Ectodermal cell (in vitro differentiated cells): Measurements from ENCODE around the gene LRP1B.

Experiments used
- H3K27ac ChIP-seq: 2 replicates; pipeline ENCODE4 v1.7.0; 2013; ENCODE audit warnings: mild to moderate bottlenecking, low read depth, low read length; ENCODE audit not compliant: insufficient read depth, poor library complexity, severe bottlenecking
- H3K27me3 ChIP-seq: 2 replicates; pipeline ENCODE4 v1.7.0; 2013; ENCODE audit warnings: mild to moderate bottlenecking, low read length; ENCODE audit not compliant: insufficient read depth, control insufficient read depth, poor library complexity, severe bottlenecking
- H3K36me3 ChIP-seq: one replicate; pipeline ENCODE4 v1.7.0; 2013; ENCODE audit warnings: low read length; ENCODE audit not compliant: control insufficient read depth, insufficient read depth
- H3K4me1 ChIP-seq: one replicate; pipeline ENCODE4 v1.7.0; 2013; ENCODE audit warnings: low read length; ENCODE audit not compliant: control insufficient read depth, insufficient read depth
- H3K4me3 ChIP-seq: 2 replicates; pipeline ENCODE4 v1.7.0; 2013; ENCODE audit warnings: low read depth, low read length, control low read depth; ENCODE audit not compliant: insufficient read depth
- H3K9me3 ChIP-seq: 2 replicates; pipeline ENCODE4 v1.7.0; 2013; ENCODE audit warnings: mild to moderate bottlenecking, low read length, moderate library complexity; ENCODE audit not compliant: control insufficient read depth
- WGBS, 2 experiments: methylation state at CpG; one replicate each; pipeline ENCODE4 v1.1.7; 2013; ENCODE audit warnings: missing lambda C conversion rate in 2 of 2; 5-methylcytosine and 5-hydroxymethylcytosine counted together

The LRP1B gene

DNA sequence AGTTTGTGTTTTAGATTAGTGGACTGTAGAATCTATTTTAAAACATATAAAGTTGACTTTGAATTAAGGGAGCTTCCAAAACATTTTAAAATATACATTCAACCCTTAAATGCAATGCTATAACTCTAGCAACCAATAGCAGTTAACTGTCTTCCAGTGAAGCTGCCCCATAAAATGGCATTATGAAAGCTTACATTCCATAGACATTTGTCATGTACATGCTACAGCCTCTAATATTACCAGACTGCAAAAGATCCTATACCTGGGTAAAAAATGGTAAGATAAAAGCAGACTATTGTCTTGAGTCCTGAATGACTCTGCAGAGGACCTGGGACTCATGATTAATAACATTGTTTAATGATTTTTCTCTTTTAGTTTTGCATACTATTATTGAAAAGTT, 489.4 kb downstream of the LRP1B start:
- Histone ChIP-seq H3K36me3 (no peaks in the 10 kb centered on the region), H3K27ac (no peak overlapping the region)

DNA sequence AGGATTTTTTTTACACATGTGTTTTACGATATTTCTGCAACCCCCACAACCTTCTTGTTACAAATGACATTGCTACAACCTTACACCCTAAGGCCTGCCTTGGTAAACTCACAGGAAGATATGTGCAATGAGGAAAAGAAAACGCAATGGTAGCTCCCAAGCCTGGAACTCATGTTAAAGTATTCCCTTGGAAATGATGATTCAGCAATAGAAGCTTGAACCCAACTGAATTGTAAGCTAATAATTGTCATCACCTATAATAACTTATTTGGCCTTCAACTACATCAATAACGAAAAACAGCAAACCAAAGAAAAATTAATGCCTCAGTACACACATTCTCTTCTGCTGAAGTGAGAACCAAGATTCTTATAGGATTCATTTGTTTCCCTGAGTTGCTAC, 491.0 kb downstream of the LRP1B start:
- Histone ChIP-seq H3K27me3 (no peaks in the 10 kb centered on the region), H3K4me1 (no peaks in the 10 kb centered on the region), H3K4me3 (no peak overlapping the region), H3K27ac (no peak overlapping the region), H3K9me3 (no peaks in the 10 kb centered on the region), H3K36me3 (no peaks in the 10 kb centered on the region)
- 63% methylated on average over 3 of the region's 3 CpGs for WGBS, 2 experiments

More for the DNA sequence above, 489.4 kb downstream of the LRP1B start:
- no peaks in the 10 kb centered on the region for H3K9me3 ChIP-seq
- H3K4me3 ChIP-seq: no peak overlapping the region
- no peaks in the 10 kb centered on the region for H3K27me3 ChIP-seq
- H3K4me1 ChIP-seq: no peaks in the 10 kb centered on the region

DNA sequence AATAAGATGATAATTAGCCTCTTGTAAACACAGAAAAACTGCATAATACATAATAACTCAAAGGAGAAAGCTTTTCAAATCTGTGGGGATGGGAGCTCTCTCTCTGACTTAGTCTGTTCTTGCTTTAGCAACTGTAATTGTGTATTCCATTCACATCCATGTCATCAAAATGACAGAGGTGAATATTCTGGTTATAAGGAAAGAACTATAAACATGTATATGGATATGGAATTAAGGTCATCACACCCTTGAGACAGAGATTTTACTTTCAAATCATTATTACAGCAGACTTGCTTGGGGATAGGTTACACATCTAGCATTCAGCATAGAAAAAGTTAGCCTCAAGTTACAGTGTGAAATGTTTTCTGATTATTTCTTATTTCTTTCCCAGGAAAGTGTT, 497.7 kb downstream of the LRP1B start:
- H3K4me1 ChIP-seq: no peaks in the 10 kb centered on the region
- no peak overlapping the region for H3K4me3 ChIP-seq
- H3K27me3 ChIP-seq: no peaks in the 10 kb centered on the region
- no peak overlapping the region for H3K27ac ChIP-seq
- no peaks in the 10 kb centered on the region for H3K9me3 ChIP-seq
- H3K36me3 ChIP-seq: no peaks in the 10 kb centered on the region

DNA sequence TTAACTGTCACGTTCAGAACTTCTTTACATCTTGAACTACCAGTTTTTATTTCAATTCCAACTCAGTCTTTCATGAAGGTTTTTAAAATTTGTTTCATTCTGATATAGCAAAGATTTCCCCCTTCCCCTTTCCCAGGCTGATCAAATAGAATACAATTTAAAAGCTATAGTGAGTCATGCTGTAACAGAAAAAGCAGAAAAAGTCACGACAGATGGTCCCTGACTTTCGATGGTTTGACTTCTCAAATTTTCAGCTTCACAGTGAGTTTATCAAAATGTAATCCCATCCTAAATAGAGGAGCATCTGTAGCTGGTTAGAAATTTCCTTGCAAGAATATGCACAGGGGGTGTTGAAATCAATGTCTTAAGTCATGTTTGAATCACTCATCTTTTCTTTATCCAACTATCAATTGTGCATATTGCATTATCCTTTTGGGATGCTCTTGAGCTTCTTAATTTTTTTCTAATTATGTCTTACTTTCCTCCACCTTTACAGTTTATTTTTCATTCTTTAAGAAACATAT, 500.3 kb downstream of the LRP1B start:
- H3K27me3 ChIP-seq: no peaks in the 10 kb centered on the region
- WGBS, 2 experiments: 72 to 77% methylated on average over 3 of the region's 3 CpGs
- no peaks in the 10 kb centered on the region for H3K9me3 ChIP-seq
- no peaks in the 10 kb centered on the region for H3K4me1 ChIP-seq
- no peak overlapping the region for H3K27ac ChIP-seq
- no peaks in the 10 kb centered on the region for H3K36me3 ChIP-seq
- no peak overlapping the region for H3K4me3 ChIP-seq

DNA sequence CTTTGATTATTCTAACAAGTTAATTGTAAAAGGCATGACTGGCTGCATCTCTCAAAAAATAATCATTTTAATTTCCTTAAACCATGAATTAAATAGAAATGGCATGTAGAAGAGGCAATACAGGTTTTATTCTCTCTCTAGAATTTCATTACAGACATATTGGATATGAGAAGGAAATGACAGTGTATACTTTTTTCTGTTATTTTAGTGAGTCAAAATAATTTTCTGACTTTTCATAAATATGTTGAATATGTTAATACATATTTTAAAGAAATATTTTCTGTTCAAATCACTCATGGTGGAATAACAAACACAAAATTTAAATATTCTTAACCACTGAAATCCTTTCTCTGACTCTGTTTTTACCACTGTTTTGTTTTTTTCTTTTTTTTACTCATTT, 510.4 kb downstream of the LRP1B start:
- H3K4me3 ChIP-seq: no peak overlapping the region
- H3K9me3 ChIP-seq: no peaks in the 10 kb centered on the region
- no peaks in the 10 kb centered on the region for H3K27me3 ChIP-seq
- no peaks in the 10 kb centered on the region for H3K4me1 ChIP-seq
- no peaks in the 10 kb centered on the region for H3K36me3 ChIP-seq
- H3K27ac ChIP-seq: no peak overlapping the region

DNA sequence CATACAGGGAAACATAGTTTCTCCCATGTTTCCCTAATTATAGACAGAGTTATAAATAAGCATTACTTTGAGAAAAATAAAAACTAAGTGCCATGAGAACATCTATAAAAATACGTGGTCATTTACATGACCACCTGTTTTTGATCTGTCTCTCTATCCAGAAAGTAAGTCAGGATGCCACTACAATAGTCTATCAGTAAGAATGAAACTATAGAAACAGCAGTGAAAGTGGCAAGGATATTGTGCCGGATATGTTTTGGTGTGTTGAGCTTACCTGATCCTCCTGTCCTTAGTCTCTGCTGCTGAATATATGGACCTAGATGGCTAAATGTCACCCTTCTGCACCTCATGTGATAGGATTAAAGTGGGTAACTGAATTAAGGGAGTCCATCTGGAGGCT, 512.4 kb downstream of the LRP1B start:
- H3K27ac ChIP-seq: no peak overlapping the region
- WGBS, 2 experiments: 100% methylated on average over 1 to 2 of the region's 2 CpGs
- no peaks in the 10 kb centered on the region for H3K9me3 ChIP-seq
- no peaks in the 10 kb centered on the region for H3K36me3 ChIP-seq
- H3K4me1 ChIP-seq: no peaks in the 10 kb centered on the region
- no peak overlapping the region for H3K4me3 ChIP-seq
- no peaks in the 10 kb centered on the region for H3K27me3 ChIP-seq

DNA sequence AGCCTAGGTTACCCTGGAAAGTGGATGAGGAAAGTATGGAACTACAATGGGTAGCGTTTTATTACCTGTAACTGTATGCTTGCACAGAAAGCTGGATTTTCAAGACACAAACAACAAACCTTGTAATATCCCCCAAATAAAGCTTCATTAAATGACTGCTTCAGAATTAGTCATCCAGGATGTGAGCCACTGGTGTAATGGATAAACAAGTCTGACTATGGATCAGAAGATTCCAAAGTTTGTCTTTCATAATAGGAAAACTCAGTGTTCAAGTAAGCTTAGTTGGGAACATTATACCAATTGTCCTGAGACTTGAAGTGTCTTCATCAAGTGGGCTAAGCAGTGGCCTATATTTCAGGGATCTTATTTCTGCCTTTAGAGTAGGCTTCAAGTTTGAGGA, 518.8 kb downstream of the LRP1B start:
- Histone ChIP-seq H3K36me3 (no peaks in the 10 kb centered on the region), H3K27me3 (no peaks in the 10 kb centered on the region), H3K27ac (no peak overlapping the region), H3K9me3 (no peaks in the 10 kb centered on the region), H3K4me3 (no peak overlapping the region), H3K4me1 (peaks cover 12% of the 10 kb centered on the region)
- WGBS, 2 experiments: 73% methylated on average over 1 of the region's 1 CpG; no CpG with 5 or more reads in 1 of the 2 experiments

DNA sequence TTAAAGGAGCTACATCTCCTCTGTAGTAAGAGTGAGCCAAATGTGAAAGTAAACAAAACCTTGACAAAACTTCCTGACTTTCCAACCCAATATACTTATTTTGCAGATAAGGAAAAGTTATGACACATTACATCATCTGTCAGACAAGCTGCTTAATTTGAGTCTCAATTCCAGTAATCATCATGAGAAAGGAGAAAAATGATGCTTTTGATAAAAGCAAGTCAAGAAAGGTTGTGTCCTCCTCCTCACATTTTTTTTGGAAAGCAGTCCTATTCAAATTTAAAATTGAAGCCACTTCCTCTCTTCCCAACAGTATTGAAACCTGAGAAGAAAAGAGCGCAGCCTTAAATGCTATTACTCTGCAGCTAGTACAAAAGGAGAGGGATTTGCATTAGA, 519.6 kb downstream of the LRP1B start:
- no peak overlapping the region for H3K27ac ChIP-seq
- H3K27me3 ChIP-seq: no peaks in the 10 kb centered on the region
- WGBS, 2 experiments: 0% methylated on average over 1 of the region's 1 CpG; no CpG with 5 or more reads in 1 of the 2 experiments
- no peaks in the 10 kb centered on the region for H3K9me3 ChIP-seq
- H3K4me1 ChIP-seq: peaks cover 12% of the 10 kb centered on the region
- H3K4me3 ChIP-seq: no peak overlapping the region
- no peaks in the 10 kb centered on the region for H3K36me3 ChIP-seq

DNA sequence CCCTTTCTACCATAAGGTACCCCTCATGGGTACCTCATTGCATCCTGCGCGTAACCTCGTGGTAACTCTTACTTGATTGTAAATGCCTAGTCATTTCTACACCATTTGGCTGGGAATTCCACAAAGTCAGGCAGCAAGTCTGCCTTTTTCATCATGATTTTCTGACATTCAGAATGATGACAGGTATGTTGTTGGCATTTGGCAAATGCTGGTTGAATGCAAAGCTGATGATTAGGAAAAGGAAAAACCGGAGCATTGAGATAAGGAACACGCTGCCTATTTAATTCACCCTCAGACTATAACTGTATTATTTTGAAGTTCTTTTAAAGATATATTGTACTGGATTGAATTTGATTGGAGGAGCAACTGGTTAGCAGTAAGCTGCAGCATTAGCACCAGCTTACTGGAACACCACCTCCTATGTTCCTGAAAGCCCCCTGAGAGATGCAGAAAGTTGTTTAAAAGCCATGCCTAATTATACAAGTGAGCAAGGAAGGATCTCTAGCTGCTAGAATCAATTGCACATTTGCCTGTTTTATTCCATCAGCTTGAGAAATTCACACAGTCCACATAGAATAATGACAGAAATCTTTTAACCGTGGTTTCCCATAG, 520.1 kb downstream of the LRP1B start:
- H3K36me3 ChIP-seq: no peaks in the 10 kb centered on the region
- 74 to 76% methylated on average over 4 to 6 of the region's 6 CpGs for WGBS, 2 experiments
- H3K27ac ChIP-seq: no peak overlapping the region
- H3K9me3 ChIP-seq: no peaks in the 10 kb centered on the region
- no peak overlapping the region for H3K4me3 ChIP-seq
- peaks cover 12% of the 10 kb centered on the region for H3K4me1 ChIP-seq
- H3K27me3 ChIP-seq: no peaks in the 10 kb centered on the region

DNA sequence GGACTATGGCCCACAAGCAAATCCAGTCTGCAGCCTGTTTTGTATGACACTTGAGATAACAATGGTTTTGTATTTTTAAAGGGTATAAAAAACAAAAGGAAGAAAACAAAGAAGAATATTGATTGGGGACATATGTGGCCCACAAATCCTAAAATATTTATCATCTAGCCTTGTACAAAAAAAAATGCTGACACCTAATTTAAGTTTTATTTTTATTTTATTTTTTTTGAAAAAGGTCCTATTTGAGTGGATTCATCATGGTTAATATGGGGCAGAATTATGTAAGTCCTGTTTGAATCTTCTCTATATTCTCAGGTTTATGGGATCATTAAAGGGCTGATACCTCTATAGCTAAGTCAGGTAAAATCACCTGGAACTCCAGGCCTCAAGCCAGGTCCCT, 525.7 kb downstream of the LRP1B start:
- Histone ChIP-seq H3K9me3 (no peaks in the 10 kb centered on the region), H3K4me1 (no peaks in the 10 kb centered on the region), H3K27me3 (no peaks in the 10 kb centered on the region), H3K4me3 (no peak overlapping the region), H3K36me3 (no peaks in the 10 kb centered on the region), H3K27ac (no peak overlapping the region)
